ENCODE data around the gene UCN. TPM values are rescaled to one million over a fixed set of nuclear protein-coding genes. Genes with fewer than 3 reads are reported as not detected.

The UCN gene
- total RNA-seq, 1 experiment from 2014 or later, result 4.4 TPM

DNA sequence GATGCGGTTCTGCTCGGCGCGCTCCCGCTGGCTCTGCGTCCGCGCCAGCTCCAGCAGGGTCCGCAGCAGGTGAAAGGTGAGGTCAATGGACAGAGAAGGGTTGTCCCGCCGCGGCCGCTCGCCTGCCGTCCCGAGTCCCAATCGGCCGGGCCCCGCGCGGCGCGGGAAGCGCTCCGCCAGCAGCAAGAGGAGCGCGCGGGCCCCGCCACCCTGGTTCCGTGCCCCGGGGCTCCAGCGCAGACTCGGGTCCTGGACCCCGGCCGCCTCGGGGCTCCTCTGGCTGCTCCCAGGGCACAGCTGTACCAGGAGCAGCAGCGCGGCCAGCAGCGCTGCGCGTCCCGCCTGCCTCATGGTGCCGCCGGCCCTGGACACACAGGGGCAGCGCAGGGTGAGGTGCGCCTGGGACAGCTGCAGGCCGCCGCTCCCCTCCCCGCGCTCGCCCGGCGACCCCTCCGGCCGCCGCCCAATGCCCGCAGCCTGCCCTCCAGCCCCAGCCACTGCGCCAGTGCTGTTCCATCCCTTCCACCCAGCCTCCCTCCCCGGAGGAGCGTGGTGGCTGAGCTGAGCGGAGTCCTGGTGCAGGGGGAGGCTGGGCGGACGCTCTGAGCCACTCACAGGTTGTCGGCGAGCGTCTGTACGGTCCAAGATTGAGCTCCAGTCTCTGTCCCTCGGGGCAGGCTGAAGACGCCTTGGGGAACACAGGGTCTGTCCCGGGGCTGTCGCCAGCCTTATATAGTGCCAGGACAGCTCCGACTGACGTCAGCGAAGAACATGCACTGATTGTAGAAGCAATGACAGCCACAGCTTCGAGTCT is 493 bp downstream of the UCN start:
- H3K4me3 ChIP-seq (ENCODE audit: low read depth in 2 of 2, low read length in 2 of 2), result no peak overlapping the region
- no peaks in the 10 kb centered on the region for H3K27me3 ChIP-seq (ENCODE audit: control insufficient read depth, insufficient read depth, low read length)
- TF ChIP-seq POLR2AphosphoS5 (IDR thresholded peaks at IDR 0.05; ENCODE audit: low read depth, low read length) (no peak), SIN3A (IDR thresholded peaks at IDR 0.05; ENCODE audit: borderline replicate concordance, insufficient read depth, low read depth, low read length) (no peak), TCF7L2 (IDR thresholded peaks at IDR 0.05; ENCODE audit: low read depth, low read length) (no peak)
- TF ChIP-seq, protein P1, sequence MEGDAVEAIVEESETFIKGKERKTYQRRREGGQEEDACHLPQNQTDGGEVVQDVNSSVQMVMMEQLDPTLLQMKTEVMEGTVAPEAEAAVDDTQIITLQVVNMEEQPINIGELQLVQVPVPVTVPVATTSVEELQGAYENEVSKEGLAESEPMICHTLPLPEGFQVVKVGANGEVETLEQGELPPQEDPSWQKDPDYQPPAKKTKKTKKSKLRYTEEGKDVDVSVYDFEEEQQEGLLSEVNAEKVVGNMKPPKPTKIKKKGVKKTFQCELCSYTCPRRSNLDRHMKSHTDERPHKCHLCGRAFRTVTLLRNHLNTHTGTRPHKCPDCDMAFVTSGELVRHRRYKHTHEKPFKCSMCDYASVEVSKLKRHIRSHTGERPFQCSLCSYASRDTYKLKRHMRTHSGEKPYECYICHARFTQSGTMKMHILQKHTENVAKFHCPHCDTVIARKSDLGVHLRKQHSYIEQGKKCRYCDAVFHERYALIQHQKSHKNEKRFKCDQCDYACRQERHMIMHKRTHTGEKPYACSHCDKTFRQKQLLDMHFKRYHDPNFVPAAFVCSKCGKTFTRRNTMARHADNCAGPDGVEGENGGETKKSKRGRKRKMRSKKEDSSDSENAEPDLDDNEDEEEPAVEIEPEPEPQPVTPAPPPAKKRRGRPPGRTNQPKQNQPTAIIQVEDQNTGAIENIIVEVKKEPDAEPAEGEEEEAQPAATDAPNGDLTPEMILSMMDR (IDR thresholded peaks at IDR 0.05), result no peak
- ChIA-PET CTCF (no interaction called here), POLR2A (no interaction called here)
- H3K36me3 ChIP-seq (ENCODE audit: control insufficient read depth, insufficient read depth, low read length), result no peaks in the 10 kb centered on the region
- BruUV-seq (replicated peaks), result no TSS peak
- in situ Hi-C loops (cut with HindIII; ENCODE audit: low pct_unique_long_range_greater_than_20kb, low sequenced_read_pairs), result no loop called here
- ATAC-seq (0 out of 2 replicates have a peak, but pooled peaks have one; percentile 9), DNase-seq (ENCODE audit: low read depth, low spot score) (no peak)
- no peaks in the 10 kb centered on the region for H3K9me3 ChIP-seq (ENCODE audit: control insufficient read depth, insufficient read depth, low read depth, low read length)
- intact Hi-C loops (cut with micrococcal nuclease; ENCODE audit: unreplicated experiment), result no loop called here
- no peaks in the 10 kb centered on the region for H3K4me1 ChIP-seq (ENCODE audit: control insufficient read depth, insufficient read depth, low read length)
- H3K27ac ChIP-seq (ENCODE audit: low read length), result no peak overlapping the region

DNA sequence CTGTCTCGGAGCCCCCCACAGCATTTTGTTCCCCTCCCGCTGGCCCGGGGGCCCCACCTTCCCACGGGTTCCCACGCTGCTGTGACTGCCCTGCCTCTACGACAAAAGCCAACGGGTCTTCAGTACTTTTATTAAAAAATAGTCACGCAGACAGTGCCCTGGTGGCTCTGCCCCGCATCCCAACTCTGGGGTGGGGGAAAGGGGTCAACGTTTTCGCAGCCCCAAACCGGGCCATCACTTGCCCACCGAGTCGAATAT is 1.0 kb downstream of the UCN start:
- Histone ChIP-seq H3K9me3 (ENCODE audit: control insufficient read depth, insufficient read depth, low read depth, low read length) (no peaks in the 10 kb centered on the region), H3K27me3 (ENCODE audit: control insufficient read depth, insufficient read depth, low read length) (no peaks in the 10 kb centered on the region), H3K4me3 (ENCODE audit: low read depth in 2 of 2, low read length in 2 of 2) (no peak overlapping the region), H3K36me3 (ENCODE audit: control insufficient read depth, insufficient read depth, low read length) (no peaks in the 10 kb centered on the region), H3K4me1 (ENCODE audit: control insufficient read depth, insufficient read depth, low read length) (no peaks in the 10 kb centered on the region), H3K27ac (ENCODE audit: low read length) (no peak overlapping the region)
- BruUV-seq (replicated peaks), result no TSS peak
- in situ Hi-C loops (cut with HindIII; ENCODE audit: low pct_unique_long_range_greater_than_20kb, low sequenced_read_pairs), result no loop called here
- POLR2A ChIA-PET, result no interaction called here
- TF ChIP-seq, protein P2, sequence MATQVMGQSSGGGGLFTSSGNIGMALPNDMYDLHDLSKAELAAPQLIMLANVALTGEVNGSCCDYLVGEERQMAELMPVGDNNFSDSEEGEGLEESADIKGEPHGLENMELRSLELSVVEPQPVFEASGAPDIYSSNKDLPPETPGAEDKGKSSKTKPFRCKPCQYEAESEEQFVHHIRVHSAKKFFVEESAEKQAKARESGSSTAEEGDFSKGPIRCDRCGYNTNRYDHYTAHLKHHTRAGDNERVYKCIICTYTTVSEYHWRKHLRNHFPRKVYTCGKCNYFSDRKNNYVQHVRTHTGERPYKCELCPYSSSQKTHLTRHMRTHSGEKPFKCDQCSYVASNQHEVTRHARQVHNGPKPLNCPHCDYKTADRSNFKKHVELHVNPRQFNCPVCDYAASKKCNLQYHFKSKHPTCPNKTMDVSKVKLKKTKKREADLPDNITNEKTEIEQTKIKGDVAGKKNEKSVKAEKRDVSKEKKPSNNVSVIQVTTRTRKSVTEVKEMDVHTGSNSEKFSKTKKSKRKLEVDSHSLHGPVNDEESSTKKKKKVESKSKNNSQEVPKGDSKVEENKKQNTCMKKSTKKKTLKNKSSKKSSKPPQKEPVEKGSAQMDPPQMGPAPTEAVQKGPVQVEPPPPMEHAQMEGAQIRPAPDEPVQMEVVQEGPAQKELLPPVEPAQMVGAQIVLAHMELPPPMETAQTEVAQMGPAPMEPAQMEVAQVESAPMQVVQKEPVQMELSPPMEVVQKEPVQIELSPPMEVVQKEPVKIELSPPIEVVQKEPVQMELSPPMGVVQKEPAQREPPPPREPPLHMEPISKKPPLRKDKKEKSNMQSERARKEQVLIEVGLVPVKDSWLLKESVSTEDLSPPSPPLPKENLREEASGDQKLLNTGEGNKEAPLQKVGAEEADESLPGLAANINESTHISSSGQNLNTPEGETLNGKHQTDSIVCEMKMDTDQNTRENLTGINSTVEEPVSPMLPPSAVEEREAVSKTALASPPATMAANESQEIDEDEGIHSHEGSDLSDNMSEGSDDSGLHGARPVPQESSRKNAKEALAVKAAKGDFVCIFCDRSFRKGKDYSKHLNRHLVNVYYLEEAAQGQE (IDR thresholded peaks at IDR 0.05; ENCODE audit: insufficient read depth in 1 of 2, low read depth in 2 of 2, low read length in 1 of 2), result no peak
- TF ChIP-seq TCF7L2 (IDR thresholded peaks at IDR 0.05; ENCODE audit: low read depth, low read length), result no peak
- TF ChIP-seq SIN3A (IDR thresholded peaks at IDR 0.05; ENCODE audit: borderline replicate concordance, insufficient read depth, low read depth, low read length), result no peak
- TF ChIP-seq, protein P1 (IDR thresholded peaks at IDR 0.05), result no peak
- no peak for TF ChIP-seq POLR2AphosphoS5 (IDR thresholded peaks at IDR 0.05; ENCODE audit: low read depth, low read length)
- no peak for ATAC-seq
- intact Hi-C loops (cut with micrococcal nuclease; ENCODE audit: unreplicated experiment), result no loop called here
- CTCF ChIA-PET, result no interaction called here
- no peak for DNase-seq (ENCODE audit: low read depth, low spot score)

Data from Panc1 (cell line).